Fibroblast of lung (primary cell): ENCODE measurements around the gene LECT2.

Experiments
- EZH2 ChIP-seq: IDR thresholded peaks from 2 replicates; pipeline ENCODE4 v1.5.1; 2012; ENCODE audit warnings: low read length, control low read depth, mild to moderate bottlenecking; ENCODE audit errors: missing control alignments
- TF ChIP-seq, protein P1 (sequence below), 2 donors: IDR thresholded peaks in 1 of 2; conservative IDR thresholded peaks in 1 of 2; 1 replicate in 1 of 2; 2 replicates in 1 of 2; pipeline ENCODE4 v1.5.1; 2011 to 2012; ENCODE audit warnings: low read length in 2 of 2, control low read depth in 1 of 2, inconsistent platforms in 1 of 2, low read depth in 1 of 2, mild to moderate bottlenecking in 1 of 2

DNA sequence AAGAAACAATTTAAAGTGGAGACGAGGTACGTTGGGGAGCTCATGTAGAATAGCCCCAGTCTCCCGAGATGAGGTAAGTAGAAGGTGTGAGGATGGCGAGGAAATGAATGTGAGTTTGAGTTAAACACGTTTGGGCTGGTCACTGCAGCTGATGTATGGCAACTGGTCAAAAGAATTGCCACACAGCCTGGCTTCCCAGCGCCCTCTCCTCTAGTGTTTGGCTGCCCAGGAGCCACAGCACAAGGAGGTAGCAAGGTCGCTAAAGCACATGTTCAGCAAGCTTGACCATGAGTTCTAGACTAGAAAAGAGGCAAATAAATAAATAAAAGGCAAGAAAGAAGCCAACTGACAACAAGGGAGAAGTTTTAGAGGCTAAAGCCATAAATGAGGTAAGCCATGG lies 21.4 kb upstream of the LECT2 start:
- TF ChIP-seq, protein P1, sequence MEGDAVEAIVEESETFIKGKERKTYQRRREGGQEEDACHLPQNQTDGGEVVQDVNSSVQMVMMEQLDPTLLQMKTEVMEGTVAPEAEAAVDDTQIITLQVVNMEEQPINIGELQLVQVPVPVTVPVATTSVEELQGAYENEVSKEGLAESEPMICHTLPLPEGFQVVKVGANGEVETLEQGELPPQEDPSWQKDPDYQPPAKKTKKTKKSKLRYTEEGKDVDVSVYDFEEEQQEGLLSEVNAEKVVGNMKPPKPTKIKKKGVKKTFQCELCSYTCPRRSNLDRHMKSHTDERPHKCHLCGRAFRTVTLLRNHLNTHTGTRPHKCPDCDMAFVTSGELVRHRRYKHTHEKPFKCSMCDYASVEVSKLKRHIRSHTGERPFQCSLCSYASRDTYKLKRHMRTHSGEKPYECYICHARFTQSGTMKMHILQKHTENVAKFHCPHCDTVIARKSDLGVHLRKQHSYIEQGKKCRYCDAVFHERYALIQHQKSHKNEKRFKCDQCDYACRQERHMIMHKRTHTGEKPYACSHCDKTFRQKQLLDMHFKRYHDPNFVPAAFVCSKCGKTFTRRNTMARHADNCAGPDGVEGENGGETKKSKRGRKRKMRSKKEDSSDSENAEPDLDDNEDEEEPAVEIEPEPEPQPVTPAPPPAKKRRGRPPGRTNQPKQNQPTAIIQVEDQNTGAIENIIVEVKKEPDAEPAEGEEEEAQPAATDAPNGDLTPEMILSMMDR (conservative IDR thresholded peaks at IDR 0.05 in 1 of 2, IDR thresholded peaks at IDR 0.05 in 1 of 2; ENCODE audit: low read depth in 1 of 2, low read length in 2 of 2): no peak
- TF ChIP-seq EZH2: no peak
